ENCODE results near the gene UBE2U.
"Not testable (repeated sequence)": the region's sequence is repeated elsewhere in the genome, so short reads cannot be mapped to it uniquely, and the experiment has no call there.

The UBE2U gene

DNA sequence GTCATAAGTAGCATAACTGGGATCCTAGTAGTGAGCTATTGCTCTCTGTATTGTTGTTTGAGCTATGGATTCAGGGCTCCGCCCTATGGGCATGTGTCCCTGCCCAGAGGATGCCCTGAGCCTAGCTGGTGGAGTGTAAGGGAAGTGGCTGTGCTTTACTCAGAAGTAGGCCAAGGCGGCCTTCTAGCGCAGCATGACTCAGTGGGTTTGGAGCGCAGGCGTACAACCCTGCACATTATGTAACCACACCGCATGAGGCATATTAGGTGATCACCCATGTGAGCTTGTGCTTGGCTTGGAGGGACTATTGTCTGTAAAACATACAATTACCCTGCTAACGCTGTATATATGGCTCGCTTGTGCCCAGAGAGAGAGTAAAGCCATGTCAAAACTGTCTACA is 11.1 kb upstream of the UBE2U start:
- no peak for DNase-seq (ENCODE audit: low spot score)

DNA sequence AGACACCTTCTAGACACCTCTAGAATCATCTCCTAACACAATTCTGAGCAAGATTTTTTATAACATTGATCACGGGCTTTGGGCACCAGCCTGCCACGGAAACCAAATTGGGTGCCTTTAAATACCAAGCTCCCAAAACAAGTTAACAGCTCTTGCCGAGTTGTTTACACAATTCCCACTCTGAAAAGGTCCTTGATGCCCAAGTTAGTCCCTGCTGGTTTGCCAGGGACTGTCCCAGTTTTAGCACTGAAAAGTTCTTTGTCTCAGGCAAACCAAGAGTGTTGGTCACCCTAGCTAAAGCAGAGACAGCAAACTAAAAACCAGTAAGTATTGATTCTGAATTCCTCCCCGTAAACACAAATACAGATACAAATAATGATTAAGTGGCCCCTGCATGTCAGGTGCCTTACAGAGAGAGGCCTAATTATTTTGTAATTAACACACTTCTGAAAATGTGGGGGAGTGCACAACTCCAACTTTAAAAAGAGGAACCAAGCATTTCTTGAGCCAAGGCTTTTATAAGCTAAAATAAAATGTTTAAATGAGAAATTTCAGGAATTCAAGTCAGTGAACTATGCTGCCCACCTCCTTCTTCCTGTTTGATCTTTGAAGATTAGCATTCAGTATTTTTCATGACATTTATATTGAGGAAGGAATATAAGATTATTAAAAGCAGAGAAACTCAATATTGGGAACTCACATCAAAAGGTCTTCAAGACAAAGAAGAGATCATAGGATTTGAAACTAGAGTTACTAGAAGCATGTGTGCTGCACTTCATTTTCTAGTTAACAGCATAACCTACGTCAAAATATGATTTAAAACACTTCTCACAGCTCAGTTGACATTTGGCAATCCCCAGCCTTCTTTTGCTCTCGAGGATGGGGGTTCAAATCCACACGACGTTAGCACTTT is 9.0 kb upstream of the UBE2U start:
- DNase-seq (ENCODE audit: low spot score), result no peak

DNA sequence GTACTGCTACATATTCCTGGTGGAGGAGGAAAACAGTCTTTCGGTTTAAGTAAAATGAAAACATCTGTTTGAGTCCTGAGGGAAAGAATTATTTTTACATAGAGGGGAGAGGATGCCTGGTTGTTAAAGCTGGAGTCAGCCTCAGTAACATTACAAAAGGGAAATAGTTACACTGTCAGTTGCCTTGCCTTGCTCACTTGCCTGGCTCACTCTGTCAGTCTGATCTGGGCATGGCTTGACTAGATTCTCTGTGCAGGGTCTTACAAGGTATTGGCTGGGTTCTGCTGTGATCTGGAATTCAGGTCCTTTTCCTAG is 8.4 kb upstream of the UBE2U start:
- no peak for DNase-seq (ENCODE audit: low spot score)

DNA sequence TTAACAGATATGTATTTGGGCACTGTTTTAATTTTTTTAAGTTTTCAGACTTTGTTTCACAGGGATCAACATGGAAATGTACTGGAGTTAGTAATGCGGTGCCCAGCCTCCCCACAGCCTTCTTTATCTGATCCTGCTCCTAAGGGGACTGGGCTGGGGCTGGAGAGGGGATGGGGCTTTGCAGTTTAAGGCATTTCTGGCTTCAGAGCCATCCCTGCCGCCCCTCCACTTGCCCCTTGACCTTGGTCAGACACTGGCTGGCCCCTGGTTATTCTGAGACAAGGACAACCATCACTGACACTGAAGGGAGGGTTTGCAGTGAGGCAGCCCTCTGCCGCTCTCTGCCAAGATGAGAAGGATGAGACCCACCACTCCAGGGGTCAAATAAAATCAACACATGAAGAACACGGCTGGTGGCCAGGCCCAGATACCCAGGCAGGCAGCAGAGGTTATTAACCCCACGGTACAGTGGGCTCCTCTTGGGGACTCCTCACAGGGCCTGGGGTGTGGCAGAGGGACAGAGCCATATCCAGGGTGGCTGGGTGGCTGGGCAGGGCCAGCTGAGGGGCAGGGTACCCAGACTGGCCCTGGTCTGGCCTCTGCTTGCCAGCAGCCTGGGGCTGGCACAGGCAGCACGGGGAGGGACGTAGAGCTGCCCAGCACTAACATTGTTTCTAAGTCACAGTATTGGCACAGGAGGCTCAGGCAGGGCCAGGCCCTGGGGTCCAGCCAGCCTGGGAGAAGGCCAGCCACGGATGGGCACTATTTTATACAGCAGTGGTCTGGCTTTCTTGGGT is 7.2 kb upstream of the UBE2U start:
- DNase-seq (ENCODE audit: low spot score), result no peak

DNA sequence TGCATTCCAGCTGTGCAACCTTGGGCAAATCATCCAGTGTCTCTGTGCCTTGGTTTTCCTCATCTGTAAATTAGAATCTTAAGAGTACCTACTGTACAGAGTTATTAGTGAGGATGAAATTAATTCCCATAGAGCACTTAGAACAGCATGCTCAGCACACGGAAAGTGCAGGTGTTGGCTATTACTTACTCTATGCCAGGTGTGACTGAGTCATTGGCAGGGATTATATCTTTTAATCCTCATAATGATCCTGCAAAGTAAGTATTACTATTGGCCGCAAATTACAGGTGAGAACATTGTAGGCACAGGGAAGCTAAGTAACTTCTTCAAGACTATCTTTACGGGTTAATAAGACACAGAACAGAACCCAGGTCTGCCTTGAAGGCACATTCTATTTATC is 6.3 kb upstream of the UBE2U start:
- DNase-seq (ENCODE audit: low spot score), result no peak

DNA sequence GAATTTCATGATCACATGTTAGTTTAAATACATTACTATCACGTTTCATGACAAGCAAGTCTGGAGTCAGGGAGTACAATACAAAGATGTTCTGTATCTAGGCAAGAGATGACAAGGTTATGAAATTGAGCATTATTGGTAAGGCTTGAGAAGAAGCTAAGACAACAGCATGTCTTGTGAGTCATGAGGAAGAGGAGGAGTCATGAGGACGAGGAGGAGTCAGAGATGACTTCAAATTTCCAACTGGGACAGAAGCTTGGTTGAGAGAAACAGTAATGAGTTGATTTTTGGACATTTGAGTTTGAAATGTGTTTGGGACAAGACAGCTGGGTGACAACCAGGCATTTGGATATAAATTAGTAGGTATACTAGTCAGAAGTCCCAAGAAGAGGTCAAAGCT is 4.3 kb upstream of the UBE2U start:
- no peak for DNase-seq (ENCODE audit: low spot score)

DNA sequence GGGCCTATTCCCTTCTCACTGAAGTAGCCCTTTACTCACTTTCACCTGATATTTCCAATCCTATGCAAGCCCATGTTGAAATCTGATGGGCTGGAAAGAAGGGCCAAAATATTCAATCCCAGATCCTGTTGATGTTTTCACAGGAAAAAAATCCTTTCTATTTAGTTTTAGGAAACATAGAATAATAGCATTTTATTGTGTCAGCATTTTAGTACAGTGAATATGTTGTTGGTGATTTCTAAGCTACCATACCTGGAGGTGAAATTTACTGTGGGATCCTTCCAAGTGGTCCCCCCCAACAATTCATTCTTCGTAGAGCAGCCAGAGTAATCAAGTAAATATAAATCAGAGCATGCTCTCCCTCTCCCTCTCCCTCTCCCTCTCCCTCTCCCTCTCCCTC is 3.4 kb upstream of the UBE2U start:
- DNase-seq (ENCODE audit: low spot score), result no peak

DNA sequence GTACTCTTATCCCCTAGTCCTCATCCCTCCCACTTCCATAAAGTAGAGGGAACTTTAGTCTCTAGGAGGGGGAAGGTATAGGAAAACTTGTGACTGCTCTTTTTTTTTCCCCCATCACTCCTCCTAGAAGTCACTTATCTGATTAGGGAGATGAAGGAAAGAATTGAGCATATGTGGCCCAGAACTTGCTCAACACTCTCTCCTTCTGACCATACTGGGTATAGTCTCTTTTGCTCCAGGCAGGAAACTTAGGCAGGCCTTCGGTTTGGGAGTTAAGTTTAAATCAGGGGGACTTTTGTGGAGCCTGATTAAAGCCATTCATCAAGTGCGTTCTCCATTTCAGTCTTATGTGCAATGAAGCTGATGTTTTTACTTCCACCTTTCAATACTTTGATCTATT is 5.8 kb downstream of the UBE2U start:
- no peak for DNase-seq (ENCODE audit: low spot score)

DNA sequence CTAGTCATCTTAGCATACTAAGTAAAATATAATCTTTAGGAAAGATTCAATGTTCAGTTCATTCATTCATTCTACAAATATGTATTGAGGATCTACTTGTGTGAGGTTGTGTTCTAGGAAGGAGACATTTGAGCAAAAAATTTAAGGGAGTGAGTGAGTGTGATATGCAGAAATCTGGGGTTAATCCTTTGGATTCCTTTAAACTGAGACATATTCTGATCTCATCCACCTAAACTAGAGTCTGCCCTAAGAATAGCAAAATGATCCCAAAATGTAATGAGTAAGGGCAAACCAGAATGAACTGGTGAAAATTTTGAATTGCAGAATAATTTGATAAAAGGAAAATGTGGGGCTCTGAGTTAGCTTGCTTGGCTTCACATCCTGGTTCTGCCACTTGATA is 8.6 kb downstream of the UBE2U start:
- no peak for DNase-seq (ENCODE audit: low spot score)

DNA sequence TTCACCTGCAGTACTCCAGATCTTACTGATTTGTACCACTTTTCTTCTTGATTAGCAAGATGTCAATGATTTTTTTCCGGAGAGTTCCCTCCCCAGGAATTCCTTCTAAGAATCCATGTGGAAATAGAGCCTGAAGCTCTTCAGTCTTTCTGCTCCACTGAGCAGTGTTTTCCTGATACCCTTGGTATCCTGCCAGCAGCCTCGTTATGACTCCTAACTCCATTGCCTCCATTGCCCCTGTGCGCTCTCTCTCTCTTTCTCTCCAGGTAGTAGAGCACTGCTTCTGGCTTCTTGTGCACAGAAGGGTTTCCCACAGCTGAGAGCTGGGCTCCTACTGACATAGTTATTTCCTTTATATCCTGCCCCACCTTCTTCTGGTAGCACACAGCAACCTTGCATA is 12.2 kb downstream of the UBE2U start:
- DNase-seq (ENCODE audit: low spot score), result no peak

DNA sequence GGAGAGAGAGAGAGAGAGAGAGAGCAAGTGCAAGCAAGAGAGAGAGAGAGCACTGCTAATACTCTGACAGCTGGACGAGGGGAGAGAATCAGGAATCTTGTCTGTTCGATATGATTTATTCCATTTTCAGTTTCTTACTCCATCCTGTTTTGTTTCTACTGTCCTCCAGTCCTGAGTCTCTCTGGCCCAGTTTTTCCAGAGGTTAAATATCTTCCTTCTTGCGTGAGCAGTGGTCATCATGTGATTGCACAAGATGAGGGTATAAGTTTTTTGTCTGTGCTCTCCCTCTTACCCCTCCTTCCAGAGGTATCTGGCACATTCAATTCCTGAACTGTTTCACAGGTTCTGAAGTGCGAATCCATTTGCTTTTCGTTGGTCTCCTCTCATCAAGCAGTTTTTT is 16.8 kb downstream of the UBE2U start:
- no peak for DNase-seq (ENCODE audit: low spot score)

DNA sequence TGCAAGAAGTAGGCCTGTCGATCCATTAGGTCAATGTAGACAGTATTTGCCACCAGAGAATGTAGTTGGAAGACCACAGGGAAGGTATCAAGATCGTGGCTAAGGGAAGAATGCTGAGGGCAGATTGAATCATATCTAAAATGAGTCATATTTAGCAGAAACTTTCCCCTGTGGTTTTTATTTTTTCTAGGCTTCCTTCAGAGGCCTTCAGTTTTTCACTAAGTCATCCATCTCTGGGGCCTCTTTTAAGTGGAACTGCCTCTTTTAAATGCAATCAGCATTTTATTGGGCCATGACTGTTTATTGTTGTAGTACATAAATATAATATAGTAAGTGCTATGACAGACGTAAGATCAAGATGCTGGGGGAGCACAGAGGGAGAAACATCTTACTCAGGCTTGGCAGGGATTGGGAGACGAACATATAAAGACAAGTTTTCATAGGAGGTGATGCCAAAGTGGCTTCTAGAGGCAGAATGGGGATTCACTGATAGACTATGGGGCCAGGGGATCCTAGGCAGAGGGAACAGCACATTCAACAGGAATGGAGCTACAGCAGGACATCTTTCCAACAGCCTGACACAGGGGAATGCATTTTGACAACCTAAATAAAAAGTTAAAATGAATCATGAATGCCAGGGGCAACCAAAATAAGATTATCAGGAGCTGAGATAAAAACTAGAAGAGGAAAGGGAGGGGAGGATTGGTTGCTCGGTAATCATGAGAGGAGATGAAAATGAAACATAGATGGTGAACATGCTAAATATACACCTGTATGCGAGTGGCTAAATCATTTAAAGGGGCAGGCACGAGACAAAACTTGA is 20.1 kb downstream of the UBE2U start:
- DNase-seq (ENCODE audit: low spot score), result no peak

DNA sequence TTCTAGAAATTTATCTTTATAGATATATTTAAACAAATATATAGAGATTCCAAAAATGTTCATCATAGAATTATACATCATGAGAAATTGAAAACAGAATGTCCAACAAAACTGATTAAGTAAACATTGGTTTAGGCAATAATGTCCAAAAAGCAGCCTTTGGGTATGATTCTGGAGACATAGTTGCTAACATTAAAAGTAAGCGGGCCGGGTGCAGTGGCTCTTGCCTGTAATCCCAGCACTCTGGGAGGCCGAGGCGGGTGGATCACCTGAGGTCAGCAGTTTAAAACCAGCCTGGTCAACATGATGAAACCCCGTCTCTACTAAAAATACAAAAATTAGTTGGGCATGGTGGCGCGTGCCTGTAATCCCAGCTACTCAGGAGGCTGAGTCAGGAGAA is 20.8 kb downstream of the UBE2U start:
- not testable (repeated sequence) for DNase-seq (ENCODE audit: low spot score)

DNA sequence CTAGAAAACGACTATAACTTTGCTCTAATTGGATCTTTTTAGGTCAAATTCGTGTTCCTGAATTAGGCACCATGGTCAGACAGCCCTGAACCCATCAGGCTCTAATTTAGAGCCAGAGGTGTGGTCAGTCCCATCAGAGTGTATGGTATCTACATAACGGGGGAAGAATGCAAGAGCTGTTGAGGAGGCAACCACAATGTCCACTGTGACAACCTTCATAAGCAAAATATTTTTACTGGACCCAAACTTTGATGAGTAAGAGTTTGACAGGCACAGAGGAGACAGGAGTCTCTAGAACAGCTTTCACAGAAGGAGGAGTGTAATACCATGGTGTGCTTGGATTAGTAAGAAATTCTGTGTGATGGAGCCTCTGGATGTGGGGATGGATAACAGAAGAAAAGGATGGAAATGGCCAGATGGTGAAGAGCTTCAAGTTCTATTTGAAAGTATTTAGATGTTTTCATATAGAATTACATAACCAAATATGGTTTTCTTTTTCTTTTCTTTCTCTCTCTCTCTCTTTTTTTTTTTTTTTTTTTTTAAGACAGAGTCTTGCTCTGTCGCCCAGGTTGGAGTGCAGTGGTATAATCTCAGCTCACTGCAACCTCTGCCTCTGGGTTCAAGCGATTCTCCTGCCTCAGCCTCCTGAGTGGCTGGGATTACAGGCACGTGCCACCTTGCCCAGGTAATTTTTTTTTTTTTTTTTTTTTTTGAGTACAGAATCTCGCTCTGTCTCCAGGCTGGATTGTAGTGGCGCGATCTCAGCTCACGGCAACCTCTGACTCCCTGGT is 24.9 kb downstream of the UBE2U start:
- no peak for DNase-seq (ENCODE audit: low spot score)

DNA sequence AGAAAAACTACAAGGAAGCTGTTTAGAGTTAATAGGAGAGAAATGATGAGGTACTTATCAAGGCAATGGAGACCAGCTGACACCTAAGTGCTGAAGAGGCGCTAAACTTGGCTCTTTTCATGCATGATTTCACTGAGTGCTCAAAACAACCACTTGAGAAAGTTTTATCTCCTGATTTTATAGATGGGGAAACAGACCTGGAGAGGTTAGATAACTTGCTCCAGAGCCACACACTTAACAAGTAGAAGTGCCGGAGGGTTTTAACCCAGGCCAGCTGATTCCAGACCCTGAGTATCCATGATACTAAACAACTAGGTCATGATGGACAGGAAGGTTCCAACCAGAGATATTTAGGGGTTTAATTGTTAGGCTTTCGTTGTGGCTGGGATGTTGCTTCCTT is 25.9 kb downstream of the UBE2U start:
- DNase-seq (ENCODE audit: low spot score), result no peak

DNA sequence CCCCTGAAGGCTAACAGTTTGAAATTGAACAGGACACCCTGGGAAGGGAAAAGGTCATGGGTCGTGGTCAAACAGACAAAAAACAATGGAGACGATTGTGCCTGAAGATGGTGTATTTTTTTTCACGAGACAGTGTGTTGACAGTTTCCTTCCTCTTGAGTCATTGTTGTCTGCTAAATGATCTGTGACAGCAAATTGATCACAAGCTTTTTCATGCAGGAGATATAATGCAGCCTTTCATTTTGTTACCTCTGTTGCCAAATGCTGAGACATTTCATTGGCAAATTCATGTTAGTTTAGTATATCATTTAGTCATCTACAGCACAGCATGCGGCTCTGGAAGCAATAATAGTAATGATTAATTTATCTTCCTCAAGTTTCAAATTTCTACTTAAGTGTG is 27.7 kb downstream of the UBE2U start:
- no peak for DNase-seq (ENCODE audit: low spot score)

DNA sequence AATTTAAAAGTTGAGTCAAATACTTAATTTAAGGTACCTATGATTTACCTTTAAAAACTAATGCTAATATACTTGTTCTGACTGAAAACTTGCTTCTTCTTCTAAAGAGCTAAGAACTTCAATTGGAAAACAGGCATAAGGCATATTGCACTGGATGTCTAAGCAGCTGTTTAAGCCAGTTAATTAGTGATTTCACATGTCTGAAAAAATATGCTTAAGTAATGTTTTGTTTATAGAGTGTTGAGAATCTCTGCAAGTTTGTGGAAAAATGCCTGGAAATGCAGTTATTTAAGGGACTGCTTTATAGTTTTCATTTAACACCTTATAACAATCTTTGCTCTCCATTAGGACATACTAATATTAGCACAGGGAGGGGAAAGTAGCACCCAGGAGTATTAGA is 28.2 kb downstream of the UBE2U start:
- no peak for DNase-seq (ENCODE audit: low spot score)

DNA sequence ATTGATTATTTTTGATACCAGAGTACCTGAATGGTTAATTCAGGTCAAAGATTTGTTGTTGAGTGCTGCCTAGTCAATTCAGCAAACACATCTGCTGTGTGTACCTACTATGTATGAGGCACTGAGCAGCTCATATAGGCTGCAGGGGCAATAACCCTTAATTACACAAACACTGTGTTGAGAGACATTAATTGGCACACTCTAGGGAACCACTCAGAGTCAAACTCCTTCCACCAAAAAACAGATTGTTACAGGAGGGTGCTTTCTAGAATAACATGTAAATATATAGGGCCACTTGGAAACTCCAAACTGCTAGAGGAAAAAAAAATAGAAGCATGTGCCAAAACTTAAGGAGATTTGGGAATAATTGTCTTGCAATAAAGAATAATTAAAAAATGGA is 31.3 kb downstream of the UBE2U start:
- no peak for DNase-seq (ENCODE audit: low spot score)

DNA sequence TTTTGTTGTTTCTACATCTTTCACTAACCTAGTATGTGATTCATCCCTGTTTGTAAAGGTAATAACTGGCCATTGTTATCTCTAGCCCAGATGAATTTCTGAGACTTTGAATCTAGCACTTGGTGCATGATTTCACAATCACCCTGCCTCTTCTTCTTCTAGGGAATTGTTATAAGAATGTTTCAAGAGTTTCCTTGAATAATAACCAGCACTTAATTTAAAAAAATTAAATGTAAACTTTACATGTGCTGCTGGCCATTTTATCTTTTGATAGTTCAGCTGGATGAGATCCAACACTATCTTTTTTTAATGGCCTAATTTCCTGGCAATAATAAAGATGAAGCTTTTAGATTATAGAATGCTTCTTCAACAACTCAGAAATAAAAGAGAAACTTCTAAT is 31.8 kb downstream of the UBE2U start:
- no peak for DNase-seq (ENCODE audit: low spot score)

DNA sequence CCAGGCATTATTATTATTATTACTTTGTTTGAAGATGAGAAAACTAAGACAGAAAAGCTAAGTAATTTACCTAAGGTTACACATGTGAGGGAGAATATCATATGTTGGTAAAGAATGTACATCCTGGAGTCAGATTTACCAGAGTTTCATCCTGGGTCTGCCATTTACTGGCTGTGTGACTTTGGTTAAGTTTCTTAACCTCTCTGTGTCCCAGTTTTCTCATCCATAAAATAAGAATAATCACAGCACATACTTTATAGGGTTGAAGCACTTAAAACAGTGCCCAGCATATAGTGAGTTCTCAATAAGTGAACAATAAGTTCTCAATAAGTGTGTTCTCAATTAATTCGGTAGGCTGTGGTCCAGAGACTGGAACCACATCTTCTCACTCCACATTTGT is 32.5 kb downstream of the UBE2U start:
- no peak for DNase-seq (ENCODE audit: low spot score)

DNA sequence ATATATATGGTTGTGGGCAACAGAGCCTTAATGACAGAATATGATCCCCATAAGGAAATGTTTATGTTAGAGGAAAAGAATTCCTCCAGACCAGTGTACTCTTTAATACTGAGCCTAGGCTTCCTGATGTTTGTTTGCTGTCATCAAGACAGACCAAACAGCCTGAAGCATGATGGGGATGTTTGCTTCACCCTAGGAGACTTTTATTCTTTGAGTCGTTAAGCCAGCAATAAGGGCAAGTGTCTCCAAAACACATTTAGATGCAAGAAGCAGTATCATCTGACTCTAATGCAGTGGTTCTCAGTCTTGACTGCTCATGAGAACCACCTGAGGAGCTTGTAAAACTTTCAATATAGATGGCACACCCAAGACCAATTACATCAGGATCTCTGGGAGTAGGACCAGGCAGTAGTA is 33.1 kb downstream of the UBE2U start:
- DNase-seq (ENCODE audit: low spot score), result no peak

DNA sequence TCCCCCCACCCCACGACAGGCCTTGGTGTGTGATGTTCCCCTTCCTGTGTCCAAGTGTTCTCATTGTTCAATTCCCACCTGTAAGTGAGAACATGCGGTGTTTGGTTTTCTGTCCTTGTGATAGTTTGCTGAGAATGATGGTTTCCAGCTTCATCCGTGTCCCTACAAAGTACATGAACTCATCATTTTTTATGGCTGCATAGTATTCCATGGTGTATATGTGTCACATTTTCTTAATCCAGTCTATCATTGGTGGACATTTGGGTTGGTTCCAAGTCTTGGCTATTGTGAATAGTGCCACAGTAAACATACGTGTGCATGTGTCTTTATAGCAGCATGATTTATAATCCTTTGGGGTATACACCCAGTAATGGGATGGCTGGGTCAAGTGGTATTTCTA is 36.1 kb downstream of the UBE2U start:
- not testable (repeated sequence) for DNase-seq (ENCODE audit: low spot score)
